NCI-H146 treated with DMSO at 0.1 percent for 48 hours (cell line): ENCODE results near the gene POU2AF3.
A peak's percentile ranks its signal among the peaks of the same experiment; 100 is the strongest.

Source experiments
- DNase-seq: peaks from one replicate; lab custom pipeline; 2025; ENCODE audit not compliant: unreplicated experiment; lab: John Stamatoyannopoulos, UW

The POU2AF3 gene

GRCh38 chr11:111350811-111351210 is 52.5 kb downstream of the POU2AF3 start:
- no peak for DNase-seq

DNA sequence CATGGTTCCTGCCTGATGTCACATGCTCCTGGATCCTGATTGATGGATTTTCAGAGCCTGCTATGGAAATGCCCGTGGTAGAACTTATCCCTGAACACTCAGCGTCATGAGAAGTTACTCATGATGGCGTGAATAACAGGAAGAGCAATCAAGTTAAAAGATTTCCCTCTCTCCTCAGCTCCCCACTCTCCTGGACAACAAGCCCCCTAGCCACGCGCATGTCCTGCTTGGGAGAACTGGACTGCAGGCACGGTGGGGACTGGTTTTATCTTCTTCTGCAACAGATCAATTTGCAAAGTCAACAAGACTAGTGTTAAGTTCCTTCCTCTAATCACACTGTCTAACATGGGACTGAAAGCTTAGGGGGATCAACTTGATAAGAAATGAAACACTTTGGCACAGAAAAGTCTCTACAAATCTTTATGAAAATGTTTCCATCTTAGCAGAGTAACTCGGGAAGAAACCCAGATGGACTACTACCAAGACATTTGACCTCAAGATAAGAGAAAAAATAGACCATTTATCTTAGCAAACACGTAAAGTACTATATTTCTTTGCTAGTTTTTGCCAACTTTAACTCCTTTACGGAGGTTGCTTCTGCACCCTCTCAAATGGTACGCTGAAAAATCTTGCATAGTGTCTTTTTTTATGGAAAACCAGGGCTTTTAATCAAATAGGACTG is 53.2 kb downstream of the POU2AF3 start:
- peak; percentile 26 for DNase-seq

- DNase-seq = no peak
These were observed 53.9 kb downstream of the POU2AF3 start for GRCh38 chr11:111352231-111352746.

GRCh38 chr11:111352935-111353710 is 54.8 kb downstream of the POU2AF3 start:
- DNase-seq = no peak

DNA sequence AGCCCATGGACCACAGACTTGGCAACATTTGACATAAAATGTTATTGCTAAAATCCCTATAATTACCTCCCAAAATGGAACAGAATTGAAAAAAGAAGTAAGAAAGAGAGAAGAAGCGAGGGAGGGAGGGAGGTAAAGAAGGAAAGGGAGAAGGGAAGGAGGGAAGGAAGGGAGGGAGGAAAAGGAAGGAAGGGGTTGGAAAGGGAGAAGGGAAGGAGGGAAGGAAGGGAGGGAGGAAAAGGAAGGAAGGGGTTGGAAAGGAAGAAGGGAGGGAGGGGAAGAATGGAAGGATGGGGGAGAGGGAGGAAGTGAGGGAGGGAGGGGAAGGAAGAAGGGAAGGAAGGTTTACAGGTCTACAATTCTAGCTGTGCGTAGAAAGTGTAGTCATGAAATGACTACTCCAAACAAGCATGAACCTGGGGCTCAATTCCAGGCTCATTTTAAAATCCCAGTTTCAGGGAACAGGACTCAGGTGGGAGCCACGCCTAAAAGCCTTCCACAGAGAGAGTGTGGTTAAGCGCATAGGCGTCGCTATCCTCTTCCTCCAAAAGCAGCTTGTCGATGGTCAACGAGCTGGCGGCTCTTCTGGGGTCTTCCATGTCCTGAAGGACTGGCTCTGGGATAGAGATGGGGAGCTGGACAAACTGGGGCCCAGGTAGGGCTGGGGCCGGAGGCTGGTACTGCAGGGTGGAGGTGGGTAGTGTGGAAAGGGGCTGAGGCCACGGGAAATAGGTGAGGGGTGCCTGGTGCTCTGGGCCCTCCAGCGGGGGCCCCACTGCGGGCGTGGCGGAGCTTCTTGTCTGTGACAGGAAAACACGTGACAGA is 55.6 kb downstream of the POU2AF3 start:
- no peak for DNase-seq

DNA sequence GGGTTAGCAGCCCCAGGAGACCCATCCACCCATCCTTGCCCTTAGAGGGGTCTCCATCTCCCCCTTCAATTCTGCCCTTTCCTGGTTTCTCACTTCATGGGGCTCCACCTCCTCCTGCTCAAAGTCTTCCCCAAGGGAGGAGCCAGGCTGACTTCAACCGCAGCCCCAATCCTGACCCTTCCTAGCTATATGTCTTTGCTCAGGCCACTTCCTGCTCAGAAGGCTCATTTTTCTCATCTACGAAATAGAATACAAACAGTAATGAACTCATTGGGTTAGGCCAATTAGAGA is 56.2 kb downstream of the POU2AF3 start:
- no peak for DNase-seq

GRCh38 chr11:111355101-111355500 is 56.8 kb downstream of the POU2AF3 start:
- DNase-seq = no peak

- peak; percentile 92 for DNase-seq
These were observed 57.8 kb downstream of the POU2AF3 start for GRCh38 chr11:111355956-111356659.

DNA sequence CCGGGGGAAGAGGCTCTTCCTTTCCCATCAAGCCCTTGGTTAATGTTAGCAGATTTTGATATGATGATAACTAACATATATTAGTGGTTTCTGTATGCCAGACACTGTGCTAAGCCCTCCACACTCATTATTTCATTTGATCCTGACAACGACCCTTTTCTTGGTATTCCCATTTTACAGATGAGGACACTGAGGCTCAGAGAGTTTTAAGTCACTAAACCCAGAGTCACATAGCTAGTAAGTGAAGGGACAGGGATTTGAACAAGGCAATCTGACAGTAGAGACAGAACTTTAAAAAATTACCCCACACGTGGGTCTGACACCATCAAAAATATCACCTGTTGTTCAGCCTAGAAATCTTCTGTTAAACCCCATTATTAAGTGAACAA is 58.3 kb downstream of the POU2AF3 start:
- DNase-seq = no peak

DNA sequence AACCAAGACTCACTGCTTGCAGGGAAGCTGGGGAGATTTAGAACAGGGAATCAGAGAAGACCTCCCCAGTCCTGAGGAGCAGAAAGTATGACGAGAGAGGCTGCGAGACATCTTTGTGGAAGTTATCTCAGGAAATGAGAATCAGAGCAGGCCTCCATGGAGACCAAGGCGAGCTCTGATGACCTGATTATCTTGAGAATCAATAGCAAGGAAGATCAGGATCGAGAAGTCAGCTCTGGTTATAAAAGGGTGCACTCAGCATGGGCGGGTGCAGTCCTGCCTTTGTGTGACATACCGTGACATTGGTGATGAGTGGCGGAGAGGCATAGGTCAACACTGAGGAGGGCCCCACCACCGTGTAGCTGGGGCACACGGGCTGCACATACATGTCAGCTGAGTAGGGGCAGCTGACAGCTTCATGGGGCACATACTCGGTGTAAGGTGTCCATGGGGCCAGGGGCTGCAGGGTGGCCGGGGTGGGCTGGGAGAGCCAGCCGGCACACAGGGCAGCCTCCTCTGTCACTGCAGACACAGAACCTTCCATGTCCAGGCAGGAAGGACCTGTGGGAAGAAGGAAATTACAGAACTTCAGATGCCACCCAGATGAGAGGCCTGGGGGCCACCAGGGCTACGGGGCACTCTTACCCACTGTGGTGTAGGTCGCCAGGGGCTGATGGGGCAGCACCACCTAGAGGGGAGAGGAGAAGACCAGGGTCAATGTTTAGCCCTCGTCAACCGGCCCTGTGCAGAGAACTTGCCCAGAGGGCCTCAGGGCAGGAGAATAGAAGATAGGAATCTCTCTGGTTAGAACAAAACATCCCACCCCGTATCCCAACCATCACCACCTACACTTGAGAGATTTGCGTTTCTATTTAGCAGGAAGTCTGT is 59.0 kb downstream of the POU2AF3 start:
- no peak for DNase-seq
